WERI-Rb-1 (cell line): ENCODE data around the gene MYO1C.
"Not testable (repeated sequence)": the region's sequence is repeated elsewhere in the genome, so short reads cannot be mapped to it uniquely, and the experiment has no call there.

ENCODE experiments used
- DNase-seq: peaks from one replicate; pipeline ENCODE4 v3.0.0-alpha.2; 2020
- H3K27ac ChIP-seq: fragments of 250-450 bp; sonication (Bioruptor Pico); 2 replicates; pipeline ENCODE4 v1.5.1; 2020; ENCODE audit warnings: mild to moderate bottlenecking, moderate library complexity
- H3K27me3 ChIP-seq: fragments of 250-450 bp; sonication (Bioruptor Pico); 2 replicates; pipeline ENCODE4 v1.5.1; 2021; ENCODE audit warnings: mild to moderate bottlenecking, low read depth, moderate library complexity; ENCODE audit not compliant: insufficient read depth, severe bottlenecking
- H3K36me3 ChIP-seq: fragments of 250-450 bp; sonication (Bioruptor Pico); 2 replicates; pipeline ENCODE4 v1.5.1; 2020; ENCODE audit warnings: mild to moderate bottlenecking, moderate library complexity
- H3K4me3 ChIP-seq: 2 replicates; pipeline ENCODE4 v1.5.1; 2011; ENCODE audit warnings: low read depth, mild to moderate bottlenecking, control low read depth, low read length
- H3K9me3 ChIP-seq: fragments of 250-450 bp; sonication (Bioruptor Pico); 2 replicates; pipeline ENCODE4 v1.5.1; 2021; ENCODE audit warnings: mild to moderate bottlenecking, moderate library complexity; ENCODE audit not compliant: severe bottlenecking
- CTCF ChIP-seq: IDR thresholded peaks from 2 replicates; pipeline ENCODE4 v1.5.1; 2011; ENCODE audit warnings: low read depth, mild to moderate bottlenecking, control low read depth, inconsistent platforms, low read length

The MYO1C gene

GRCh38 chr17:1532836-1533602, 40.5 kb upstream of the MYO1C start:
- peak; percentile 90 for TF ChIP-seq CTCF
- H3K9me3 ChIP-seq, result no peaks in the 10 kb centered on the region
- DNase-seq, result peak; percentile 61
- no peak overlapping the region for H3K27ac ChIP-seq
- peaks cover 31% of the 10 kb centered on the region for H3K36me3 ChIP-seq
- no peaks in the 10 kb centered on the region for H3K27me3 ChIP-seq
- no peak overlapping the region for H3K4me3 ChIP-seq

GRCh38 chr17:1529863-1530262, 37.4 kb upstream of the MYO1C start:
- DNase-seq, result no peak
- Histone ChIP-seq H3K27ac (no peak overlapping the region), H3K27me3 (no peaks in the 10 kb centered on the region), H3K9me3 (no peaks in the 10 kb centered on the region), H3K4me3 (no peak overlapping the region), H3K36me3 (peaks cover 32% of the 10 kb centered on the region)
- TF ChIP-seq CTCF, result no peak

GRCh38 chr17:1526876-1527275, 34.4 kb upstream of the MYO1C start:
- H3K36me3 ChIP-seq, result peaks cover 22% of the 10 kb centered on the region
- DNase-seq, H3K4me3 ChIP-seq, H3K27me3 ChIP-seq, H3K27ac ChIP-seq, H3K9me3 ChIP-seq: not testable (repeated sequence)

- H3K36me3 ChIP-seq, result peaks cover 26% of the 10 kb centered on the region
- no peaks in the 10 kb centered on the region for H3K27me3 ChIP-seq
- no peak for DNase-seq
- H3K27ac ChIP-seq, result no peak overlapping the region
- H3K4me3 ChIP-seq, result no peak overlapping the region
- H3K9me3 ChIP-seq, result no peaks in the 10 kb centered on the region
- no peak for TF ChIP-seq CTCF
These were observed 30.1 kb upstream of the MYO1C start for GRCh38 chr17:1522626-1523025.

- peaks cover 21% of the 10 kb centered on the region for H3K36me3 ChIP-seq
- no peak overlapping the region for H3K27ac ChIP-seq
- no peaks in the 10 kb centered on the region for H3K27me3 ChIP-seq
- H3K4me3 ChIP-seq, result no peak overlapping the region
- TF ChIP-seq CTCF, result no peak
- no peaks in the 10 kb centered on the region for H3K9me3 ChIP-seq
- no peak for DNase-seq
These were observed 28.7 kb upstream of the MYO1C start for GRCh38 chr17:1521086-1521640.

GRCh38 chr17:1519678-1520077, 27.2 kb upstream of the MYO1C start:
- Histone ChIP-seq H3K27ac (no peak overlapping the region), H3K36me3 (peaks cover 21% of the 10 kb centered on the region), H3K4me3 (no peak overlapping the region), H3K27me3 (no peaks in the 10 kb centered on the region), H3K9me3 (no peaks in the 10 kb centered on the region)
- DNase-seq, result no peak
- TF ChIP-seq CTCF, result no peak
